B cell (primary cell): Measurements from ENCODE around the gene MDP1. TPM values are rescaled to one million over a fixed set of nuclear protein-coding genes. Genes with fewer than 3 reads are reported as not detected.
A peak's percentile ranks its signal among the peaks of the same experiment; 100 is the strongest.

Experiments
- ATAC-seq: fragments of 200-7000 bp; cut with Tn5 transposase; one replicate; pipeline ENCODE4 v1.10.0; 2021; ENCODE audit warnings: low read depth, mild to moderate bottlenecking, moderate number of reproducible peaks, moderate library complexity
- CTCF ChIA-PET: fragments of 350-600 bp; sonication (Branson Sonifier 250); formaldehyde crosslinking; loops from one replicate; lab custom pipeline; 2021; ENCODE audit warnings: antibody characterized with exemption, inconsistent platforms; lab: Charles Lee
- POLR2A ChIA-PET: fragments of 350-600 bp; sonication (Branson Sonifier 250); formaldehyde crosslinking; loops from one replicate; lab custom pipeline; 2021; ENCODE audit warnings: antibody characterized with exemption; lab: Charles Lee
- DNase-seq: peaks from one replicate; pipeline ENCODE4 v3.0.0; 2013
- H2AFZ ChIP-seq: 2 replicates; pipeline ENCODE4 v1.6.1; 2012; ENCODE audit warnings: mild to moderate bottlenecking, low read depth, low read length; ENCODE audit not compliant: insufficient read depth, poor library complexity, severe bottlenecking
- H3K27ac ChIP-seq, 2 donors: 1 replicate in 1 of 2; 2 replicates in 1 of 2; pipeline ENCODE4 v1.5.1; 2012 to 2013; ENCODE audit warnings: low read length in 2 of 2, mild to moderate bottlenecking in 2 of 2, moderate library complexity in 1 of 2
- H3K27me3 ChIP-seq, 4 experiments: fragments of 200-600 bp in 1 of 4; sonication (generic) in 1 of 4; replicated peaks in 1 of 4; 1 replicate in 2 of 4; 2 replicates in 2 of 4; pipeline versions ENCODE4 v1.6.1 to v1.7.0; 2013 to 2016; ENCODE audit warnings: low read length in 3 of 4, mild to moderate bottlenecking in 2 of 4, mixed read lengths in 1 of 4, moderate library complexity in 1 of 4; ENCODE audit not compliant: insufficient read depth in 4 of 4, control insufficient read depth in 3 of 4; ENCODE audit errors: control extremely low read depth in 1 of 4
- H3K36me3 ChIP-seq, 2 experiments: replicated peaks in 1 of 2; 1 replicate in 1 of 2; 2 replicates in 1 of 2; pipeline versions ENCODE4 v1.6.1 to v1.7.1; 2013; ENCODE audit warnings: low read length in 1 of 2; ENCODE audit not compliant: insufficient read depth in 2 of 2, control insufficient read depth in 1 of 2; ENCODE audit errors: control extremely low read depth in 1 of 2, extremely low read depth in 1 of 2
- H3K4me1 ChIP-seq, 2 donors: fragments of 200-600 bp in 1 of 2; sonication (generic) in 1 of 2; 1 replicate in 1 of 2; 2 replicates in 1 of 2; pipeline versions ENCODE4 v1.5.1 to v1.6.1; 2013 to 2017; ENCODE audit warnings: low read length in 2 of 2; ENCODE audit not compliant: control insufficient read depth in 2 of 2, insufficient read depth in 2 of 2
- H3K4me2 ChIP-seq: replicated peaks from 2 replicates; pipeline ENCODE3; 2012; ENCODE audit warnings: mild to moderate bottlenecking, low read depth, low read length; ENCODE audit not compliant: poor library complexity, severe bottlenecking
- H3K4me3 ChIP-seq, 5 experiments: fragments of 200-600 bp in 1 of 5; sonication (generic) in 1 of 5; 1 replicate in 3 of 5; 2 replicates in 2 of 5; pipeline versions ENCODE4 v1.5.1 to v1.7.0; 2011 to 2016; ENCODE audit warnings: low read length in 4 of 5, mild to moderate bottlenecking in 4 of 5, low read depth in 2 of 5, control low read depth in 1 of 5, moderate library complexity in 1 of 5; ENCODE audit not compliant: insufficient read depth in 1 of 5; ENCODE audit errors: control extremely low read depth in 1 of 5, extremely low read depth in 1 of 5
- H3K79me2 ChIP-seq: fragments of 200-600 bp; sonication (generic); one replicate; pipeline ENCODE4 v1.6.0; 2016; ENCODE audit warnings: low read length; ENCODE audit not compliant: control insufficient read depth, insufficient read depth
- H3K9ac ChIP-seq: fragments of 200-600 bp; sonication (generic); 2 replicates; pipeline ENCODE4 v1.6.1; 2017; ENCODE audit warnings: mild to moderate bottlenecking, low read length, moderate library complexity
- H3K9me3 ChIP-seq, 3 donors: one replicate each; pipeline versions ENCODE4 v1.6.1 to v1.7.1; 2013; ENCODE audit warnings: low read length in 2 of 3; ENCODE audit not compliant: control insufficient read depth in 2 of 3, insufficient read depth in 1 of 3; ENCODE audit errors: control extremely low read depth in 1 of 3
- H4K20me1 ChIP-seq: 2 replicates; pipeline ENCODE4 v1.6.0; 2012; ENCODE audit warnings: mild to moderate bottlenecking, low read length; ENCODE audit not compliant: insufficient read depth, control insufficient read depth, poor library complexity, severe bottlenecking
- H3K27ac Mint-ChIP-seq: one replicate; pipeline ENCODE4 v1.8.0; 2021; ENCODE audit warnings: mixed read lengths
- H3K27me3 Mint-ChIP-seq: one replicate; pipeline ENCODE4 v1.8.0; 2021; ENCODE audit warnings: mixed read lengths
- H3K4me1 Mint-ChIP-seq: one replicate; pipeline ENCODE4 v1.8.0; 2021; ENCODE audit warnings: mixed read lengths
- H3K4me3 Mint-ChIP-seq: one replicate; pipeline ENCODE4 v1.8.0; 2021; ENCODE audit warnings: mixed read lengths
- H3K9me3 Mint-ChIP-seq: one replicate; pipeline ENCODE4 v1.8.0; 2022; ENCODE audit warnings: mixed read lengths; ENCODE audit not compliant: insufficient read depth
- EZH2 ChIP-seq: IDR thresholded peaks from 2 replicates; pipeline ENCODE4 v1.6.1; 2012; ENCODE audit warnings: borderline replicate concordance, low read depth, mild to moderate bottlenecking, moderate library complexity, low read length; ENCODE audit not compliant: insufficient read depth, poor library complexity, severe bottlenecking
- WGBS: methylation state at CpG from one replicate; pipeline ENCODE4 v1.1.5; 2013; ENCODE audit warnings: missing lambda C conversion rate; ENCODE audit not compliant: insufficient coverage; 5-methylcytosine and 5-hydroxymethylcytosine counted together
- intact Hi-C: fragments of 100-400 bp; cut with micrococcal nuclease; formaldehyde crosslinking; loops from one replicate; pipeline ENCODE4 v1.10.0; 2022
- polyA plus RNA-seq: library from polyadenylated mRNA; depleted of rRNA; stranded (reverse); fragments of >200 nt; gene quantifications from 2 replicates; pipeline ENCODE4 v1.2.3, GENCODE V29; 2012
- total RNA-seq, 2 donors: library from RNA; stranded (reverse); fragments of 120-200 nt in 1 of 2; gene quantifications; 1 replicate in 1 of 2; 2 replicates in 1 of 2; pipeline versions ENCODE4 v1.2.3 to v1.2.4, GENCODE V29; 2013 to 2022
- TF ChIP-seq, protein P1 (sequence below): fragments of 200-600 bp; IDR thresholded peaks from one replicate; pipeline ENCODE4 v1.8.0; 2022; ENCODE audit warnings: antibody characterized with exemption, mild to moderate bottlenecking

MDP1 gene
- total and polyA plus RNA-seq, 2 donors (not counting 1 experiment from before 2014, with no cell fraction given), result 11.3 to 28.1 TPM

DNA sequence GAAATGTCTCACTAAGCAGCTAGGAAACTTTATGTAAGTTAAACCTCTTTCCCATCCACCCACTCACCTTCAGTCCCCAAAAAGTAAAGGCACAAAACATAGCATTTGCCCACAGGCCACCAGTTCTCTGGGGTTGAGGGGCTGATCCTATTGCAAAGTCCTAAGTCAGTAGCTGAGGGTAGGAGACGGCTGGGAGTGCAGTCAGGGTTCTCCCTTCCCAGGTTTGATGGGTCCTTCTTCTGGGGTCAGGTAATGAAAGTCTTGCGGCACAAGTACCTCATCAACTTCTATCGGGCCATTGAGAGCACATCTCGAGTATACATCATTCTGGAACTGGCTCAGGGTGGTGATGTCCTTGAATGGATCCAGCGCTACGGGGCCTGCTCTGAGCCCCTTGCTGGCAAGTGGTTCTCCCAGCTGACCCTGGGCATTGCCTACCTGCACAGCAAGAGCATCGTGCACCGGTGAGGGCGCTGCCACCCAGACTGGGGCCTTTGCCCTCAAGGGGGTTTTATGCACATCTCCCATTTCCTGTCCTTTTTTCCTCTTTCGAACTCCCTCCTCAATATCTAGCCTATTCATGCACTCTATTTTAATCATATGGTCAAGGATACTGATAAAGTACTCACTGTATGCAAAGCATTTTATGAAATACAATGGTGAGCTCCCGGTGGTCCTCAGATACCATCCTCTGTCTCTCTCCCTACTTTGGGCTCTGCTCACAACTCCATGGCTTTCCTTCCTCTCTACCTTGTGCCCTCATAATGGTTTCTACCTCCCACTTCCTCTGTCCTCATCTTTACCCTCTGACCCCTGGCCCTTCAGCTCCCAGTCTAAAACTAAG, 9.4 kb downstream of the MDP1 start:
- Histone ChIP-seq H3K27ac (peak overlapping the region; percentile 20 to 48), H3K36me3 (peaks cover 4 to 68% of the 10 kb centered on the region in 2 experiments)
- peak overlapping the region; percentile 2 for H3K4me3 Mint-ChIP-seq

More for the DNA sequence above, 9.4 kb downstream of the MDP1 start:
- no peak for TF ChIP-seq EZH2
- TF ChIP-seq, protein P1, sequence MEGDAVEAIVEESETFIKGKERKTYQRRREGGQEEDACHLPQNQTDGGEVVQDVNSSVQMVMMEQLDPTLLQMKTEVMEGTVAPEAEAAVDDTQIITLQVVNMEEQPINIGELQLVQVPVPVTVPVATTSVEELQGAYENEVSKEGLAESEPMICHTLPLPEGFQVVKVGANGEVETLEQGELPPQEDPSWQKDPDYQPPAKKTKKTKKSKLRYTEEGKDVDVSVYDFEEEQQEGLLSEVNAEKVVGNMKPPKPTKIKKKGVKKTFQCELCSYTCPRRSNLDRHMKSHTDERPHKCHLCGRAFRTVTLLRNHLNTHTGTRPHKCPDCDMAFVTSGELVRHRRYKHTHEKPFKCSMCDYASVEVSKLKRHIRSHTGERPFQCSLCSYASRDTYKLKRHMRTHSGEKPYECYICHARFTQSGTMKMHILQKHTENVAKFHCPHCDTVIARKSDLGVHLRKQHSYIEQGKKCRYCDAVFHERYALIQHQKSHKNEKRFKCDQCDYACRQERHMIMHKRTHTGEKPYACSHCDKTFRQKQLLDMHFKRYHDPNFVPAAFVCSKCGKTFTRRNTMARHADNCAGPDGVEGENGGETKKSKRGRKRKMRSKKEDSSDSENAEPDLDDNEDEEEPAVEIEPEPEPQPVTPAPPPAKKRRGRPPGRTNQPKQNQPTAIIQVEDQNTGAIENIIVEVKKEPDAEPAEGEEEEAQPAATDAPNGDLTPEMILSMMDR, result no peak
- 100% methylated on average over 9 of the region's 11 CpGs for WGBS
- no peaks in the 10 kb centered on the region for H3K9me3 Mint-ChIP-seq
- Histone ChIP-seq H3K9me3 (no peaks in the 10 kb centered on the region), H4K20me1 (peaks cover 16% of the 10 kb centered on the region), H3K4me2 (no peak overlapping the region), H3K79me2 (peaks cover 74% of the 10 kb centered on the region), H2AFZ (no peak overlapping the region), H3K4me1 (peaks cover 13 to 14% of the 10 kb centered on the region in 2 donors), H3K9ac (no peak overlapping the region), H3K27me3 (no peaks in the 10 kb centered on the region), H3K4me3 (no peak overlapping the region)
- peaks cover 23% of the 10 kb centered on the region for H3K4me1 Mint-ChIP-seq
- CTCF ChIA-PET, result interaction anchor here (0.6 to 2.5 kb wide), 4 partner anchors 11 to 116 kb away, joined by 3 to 9 read pairs (median 4); partner anchors contain the start of genes TINF2 and TM9SF1
- DNase-seq (no peak), ATAC-seq (no peak)
- H3K27ac Mint-ChIP-seq, result peak overlapping the region; percentile 82
- intact Hi-C loops, result no loop called here
- H3K27me3 Mint-ChIP-seq, result no peaks in the 10 kb centered on the region
- POLR2A ChIA-PET, result interaction anchor here (1.3 to 1.4 kb wide), 2 partner anchors 10 to 11 kb away, joined by 3 read pairs; partner anchors contain the start of gene TM9SF1
